ENCODE results near the gene CTCFL.
"Not testable (repeated sequence)": the region's sequence is repeated elsewhere in the genome, so short reads cannot be mapped to it uniquely, and the experiment has no call there.

Gene CTCFL

DNA sequence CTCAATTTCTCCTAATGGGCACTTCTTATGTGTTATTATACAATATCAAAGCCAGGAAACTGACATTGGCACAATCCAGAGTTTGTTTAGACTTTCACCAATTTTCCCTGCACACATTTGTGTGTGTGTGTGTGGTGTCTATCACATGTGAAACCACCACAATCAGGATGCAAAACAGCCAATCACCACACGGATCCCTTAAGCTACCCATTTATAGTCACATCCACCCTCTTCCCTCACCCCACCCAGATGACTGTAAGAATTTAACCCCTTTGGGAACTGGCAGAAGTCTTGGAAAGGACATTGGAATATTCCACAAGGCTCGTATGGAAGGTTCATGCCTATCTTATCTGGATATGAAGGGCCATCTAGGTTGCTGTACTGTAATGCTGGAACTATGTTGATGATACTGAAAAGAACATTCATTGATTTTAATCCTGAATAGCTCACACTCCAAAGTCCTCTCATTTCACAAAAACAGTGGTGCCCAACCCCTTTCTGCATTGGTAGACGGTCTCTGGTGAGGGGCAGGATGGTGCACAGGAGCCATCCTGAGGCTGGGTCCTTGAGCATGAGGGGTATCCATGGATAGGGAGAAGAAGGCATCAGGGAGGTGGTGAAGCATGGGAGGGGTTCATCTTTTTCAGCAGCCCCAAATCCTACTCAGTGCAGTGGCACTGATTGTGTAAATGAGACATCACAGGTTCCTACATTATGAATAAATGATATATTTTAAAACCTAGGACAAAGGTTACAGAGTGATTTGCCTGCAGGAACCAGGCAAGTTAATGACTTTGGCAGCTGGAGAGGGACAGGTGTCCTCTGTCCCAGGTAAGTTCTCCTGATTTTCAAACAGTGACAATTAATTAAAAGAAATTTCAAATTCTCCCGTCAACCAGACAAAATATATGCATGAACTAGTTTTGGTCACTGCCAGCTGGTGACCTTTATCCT is 12.1 kb upstream of the CTCFL start:
- no peak for DNase-seq (ENCODE audit: low read depth)

DNA sequence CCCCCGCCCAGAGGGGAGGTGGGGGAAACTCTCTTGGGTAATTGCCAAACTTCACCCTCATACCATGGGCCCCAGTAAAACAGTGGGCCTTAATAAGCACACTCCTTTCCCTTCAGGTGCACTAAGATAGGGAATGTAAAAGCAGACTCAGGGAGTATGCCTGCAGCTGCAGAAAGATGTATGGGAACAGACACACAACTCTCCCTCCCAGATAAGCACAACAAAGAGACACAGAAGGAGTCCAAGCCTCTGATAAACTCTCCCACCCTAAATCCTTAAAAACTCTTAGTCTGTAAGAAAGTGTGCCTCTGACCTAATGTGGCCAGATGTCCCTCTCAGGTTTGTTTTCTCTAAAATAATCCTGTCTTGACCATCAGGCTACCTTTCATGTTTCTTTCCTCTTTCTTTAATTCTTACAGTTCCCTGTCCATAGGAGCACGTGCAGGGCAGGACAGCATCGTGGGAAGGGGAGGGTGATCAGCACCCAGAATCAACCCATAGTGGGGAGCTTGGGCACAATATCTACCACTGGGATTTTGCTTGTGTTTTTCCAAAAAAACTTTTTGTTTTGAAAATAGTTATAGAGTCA is 11.3 kb upstream of the CTCFL start:
- no peak for DNase-seq (ENCODE audit: low read depth)

DNA sequence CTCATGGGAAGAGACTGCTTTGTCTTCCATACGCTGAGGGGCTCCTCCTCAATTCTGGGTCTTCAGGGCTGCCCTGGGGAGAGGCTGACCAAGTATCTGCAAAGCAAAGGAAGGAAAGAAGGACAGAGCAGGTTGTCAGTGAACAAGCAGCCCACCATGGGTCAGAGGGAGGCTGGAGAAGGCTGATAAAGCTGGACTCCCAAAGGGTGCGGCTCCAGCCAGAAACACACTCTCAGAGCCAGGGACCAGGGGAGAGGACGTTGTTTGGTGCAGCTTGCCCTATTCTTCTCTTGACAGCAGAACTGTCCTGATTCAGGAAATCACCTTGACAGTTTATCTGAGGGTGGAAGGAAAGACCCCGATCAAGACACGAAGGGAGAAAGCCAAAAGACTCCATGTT is 10.4 kb upstream of the CTCFL start:
- no peak for DNase-seq (ENCODE audit: low read depth)

DNA sequence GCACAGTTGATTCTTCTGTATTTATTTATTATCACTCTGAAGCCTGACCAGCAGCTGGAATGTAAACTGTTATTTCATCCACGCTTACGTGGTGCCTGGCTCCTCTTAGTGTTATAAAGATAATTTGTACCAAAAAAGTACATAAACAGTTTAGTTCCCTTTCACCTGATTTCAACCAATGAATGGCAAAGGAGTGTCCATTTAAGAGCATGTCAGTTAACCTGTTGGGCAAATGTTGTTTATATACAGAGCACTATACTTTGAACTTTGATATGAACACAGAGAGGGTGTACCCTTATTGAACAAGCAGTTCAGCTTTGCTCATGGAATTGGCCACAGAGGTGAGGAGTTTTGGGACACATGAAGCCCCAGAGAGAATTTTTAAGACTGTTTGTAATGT is 7.2 kb upstream of the CTCFL start:
- DNase-seq (ENCODE audit: low read depth), result no peak

DNA sequence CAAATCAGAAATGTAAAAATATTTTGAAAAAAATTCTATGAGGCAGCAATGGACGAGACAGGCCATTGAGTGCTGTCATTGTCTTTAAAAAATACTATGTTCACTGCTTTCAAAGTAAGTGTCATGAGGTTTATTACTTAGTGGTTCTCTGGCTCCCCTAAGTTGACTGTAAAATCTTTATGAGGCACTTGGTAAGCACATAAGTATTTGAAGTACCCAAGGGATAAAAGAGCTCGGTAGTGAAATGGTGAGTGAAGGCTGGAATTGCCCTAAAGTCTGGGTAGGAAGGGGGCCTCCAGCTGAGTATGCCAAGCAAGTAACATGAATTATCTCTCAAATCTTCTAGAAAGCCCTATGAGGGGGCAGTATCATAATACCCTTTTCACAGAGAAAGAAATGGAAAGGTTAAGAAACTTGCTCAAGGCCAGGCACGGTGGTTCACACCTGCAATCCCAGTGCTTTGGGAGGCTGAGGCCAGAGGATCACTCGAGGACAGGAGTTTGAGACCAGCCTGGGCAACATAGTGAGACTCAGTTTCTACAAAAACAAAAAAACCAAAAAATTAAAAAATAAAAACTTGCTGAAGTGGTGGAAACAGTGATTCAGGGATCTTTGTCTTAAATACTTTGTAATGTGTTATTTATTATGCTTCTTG is 5.5 kb upstream of the CTCFL start:
- DNase-seq (ENCODE audit: low read depth), result no peak

DNA sequence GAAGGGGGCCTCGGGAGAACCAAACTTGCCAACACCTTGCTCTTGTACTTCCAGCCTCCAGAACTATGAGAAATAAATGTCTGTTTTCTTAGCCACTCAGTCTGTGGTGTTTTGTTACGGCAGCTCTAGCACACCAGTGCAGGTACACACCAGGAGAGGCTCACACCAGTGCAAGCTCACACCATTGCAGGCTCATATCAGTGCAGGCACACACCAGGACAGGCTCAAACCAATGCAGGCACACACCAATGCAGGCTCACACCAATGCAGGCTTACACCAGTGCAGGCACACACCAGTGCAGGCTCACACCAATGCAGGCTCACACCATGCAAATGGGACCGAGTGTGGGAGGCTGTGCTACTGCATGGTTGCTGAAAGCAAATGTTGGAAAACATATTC is 4.9 kb upstream of the CTCFL start:
- no peak for DNase-seq (ENCODE audit: low read depth)

DNA sequence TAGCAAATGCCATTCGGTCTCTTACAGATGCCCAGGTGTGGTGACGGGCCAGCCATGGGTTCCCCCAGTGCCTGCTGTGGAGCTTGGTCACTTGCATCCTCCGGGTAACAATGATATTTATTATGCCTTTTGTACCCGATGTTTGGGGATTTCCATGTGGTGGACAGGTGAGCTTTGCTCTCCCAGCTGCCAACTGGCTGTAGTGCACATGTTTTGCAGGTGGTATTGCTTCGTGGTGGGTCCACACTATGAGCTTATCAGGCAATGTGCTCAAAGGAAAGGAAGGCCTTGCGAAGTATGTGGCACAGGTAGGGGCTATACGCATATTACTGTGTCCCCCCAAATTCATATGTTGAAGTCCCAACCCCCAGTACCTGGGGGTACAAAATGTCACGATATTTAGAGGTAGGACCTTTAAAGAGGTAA is 4.2 kb upstream of the CTCFL start:
- no peak for DNase-seq (ENCODE audit: low read depth)

DNA sequence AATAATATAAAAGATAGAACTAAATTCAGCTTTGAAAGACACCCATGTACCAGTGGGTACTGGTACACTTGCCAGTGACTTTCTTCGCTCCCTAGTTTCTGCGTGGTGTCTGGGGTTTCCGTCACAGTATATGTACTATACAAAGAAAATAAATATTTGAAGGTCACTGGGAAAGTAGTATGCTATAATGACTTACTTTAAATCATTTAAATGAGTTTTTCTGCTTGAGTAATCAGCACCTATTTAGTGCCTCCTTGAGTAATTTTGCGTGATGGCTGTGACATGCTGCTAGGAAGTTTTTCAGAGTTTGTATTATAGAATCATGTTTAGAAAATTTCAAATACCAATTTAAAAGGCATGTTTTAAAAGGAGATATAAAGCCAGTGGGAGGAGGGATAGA is 3.2 kb upstream of the CTCFL start:
- DNase-seq (ENCODE audit: low read depth), result no peak

DNA sequence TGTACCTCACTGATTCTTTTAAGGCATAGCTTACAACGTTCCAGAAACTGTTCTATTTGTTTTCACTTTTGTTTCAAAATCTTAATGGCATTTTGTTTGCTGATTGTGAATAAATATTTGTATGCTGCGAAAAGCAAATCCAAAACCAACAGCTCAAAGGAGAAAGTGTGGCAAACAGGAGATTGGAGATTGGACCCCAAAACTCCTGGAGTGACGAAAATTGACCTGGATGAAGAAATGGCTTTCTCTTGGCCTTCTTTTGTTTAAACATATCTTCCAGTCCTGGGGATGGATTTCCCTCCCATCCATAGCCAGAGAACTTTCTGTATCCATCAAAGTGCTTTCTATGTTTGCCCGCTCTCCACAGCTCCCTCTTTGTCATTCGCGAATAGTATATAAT is 2.8 kb upstream of the CTCFL start:
- no peak for DNase-seq (ENCODE audit: low read depth)

DNA sequence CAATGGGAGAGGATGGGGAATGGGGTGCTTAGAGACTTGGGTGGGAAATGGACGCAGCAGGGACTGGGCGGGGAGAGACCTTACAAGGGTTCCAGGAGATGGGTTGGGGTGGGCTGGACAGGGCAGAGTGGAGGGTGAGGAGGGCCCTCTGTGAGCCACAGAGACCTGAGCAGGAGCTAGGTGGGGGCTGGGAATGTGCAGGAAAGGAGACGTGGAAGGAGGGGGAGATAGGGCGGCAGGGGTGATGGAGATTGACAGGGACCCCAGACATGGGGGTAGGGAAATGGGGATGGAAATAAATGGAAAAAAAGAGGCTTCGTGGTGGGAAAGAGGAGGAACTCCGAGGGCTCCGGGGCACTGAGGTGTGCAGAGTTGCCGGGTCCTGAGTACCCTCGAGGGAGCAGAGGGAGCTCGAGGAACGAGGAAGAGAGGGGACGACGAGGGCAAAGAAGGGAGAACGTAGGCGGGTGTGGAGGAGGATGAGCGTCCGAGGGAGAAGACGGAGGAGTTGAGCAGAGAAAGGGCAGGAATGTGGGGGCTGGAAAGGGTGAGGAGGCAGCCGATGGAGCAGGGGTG is 2.0 kb upstream of the CTCFL start:
- DNase-seq (ENCODE audit: low read depth), result no peak

DNA sequence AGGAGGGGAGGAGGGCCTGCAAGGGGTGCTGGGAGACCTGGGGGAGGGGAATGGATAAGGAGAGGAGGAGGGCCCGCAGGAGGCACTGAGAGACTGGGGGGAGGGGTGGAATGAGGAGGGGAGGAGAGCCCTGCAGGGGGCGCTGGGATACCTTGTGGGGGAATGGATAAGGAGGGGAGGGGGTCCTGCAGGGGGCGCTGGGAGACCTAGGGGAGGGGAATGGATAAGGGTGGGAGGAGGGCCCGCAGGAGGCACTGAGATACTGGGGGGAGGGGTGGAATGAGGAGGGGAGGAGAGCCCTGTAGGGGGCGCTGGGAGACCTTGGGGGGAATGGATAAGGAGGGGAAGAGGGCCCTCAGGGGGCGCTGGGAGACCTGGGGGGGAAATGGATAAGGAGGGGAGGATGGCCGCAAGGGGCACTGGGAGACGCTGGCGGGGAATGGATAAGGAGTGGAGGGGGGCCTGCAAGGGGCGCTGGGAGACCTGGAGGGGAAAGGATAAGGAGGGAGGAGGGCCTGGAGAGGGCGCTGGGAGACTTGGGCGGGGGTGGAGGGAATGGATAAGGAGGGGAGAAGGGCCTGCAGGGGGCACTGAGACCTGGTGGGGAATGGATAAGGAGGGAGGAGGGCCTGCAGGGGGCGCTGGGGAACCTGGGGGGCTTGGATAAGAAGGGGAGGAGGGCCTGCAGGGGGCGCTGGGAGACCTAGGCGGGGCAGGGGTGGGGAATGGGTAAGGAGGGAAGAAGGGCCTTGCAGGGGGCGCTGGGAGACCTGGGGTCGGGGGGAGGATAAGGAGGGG is 1.3 kb upstream of the CTCFL start:
- no peak for DNase-seq (ENCODE audit: low read depth)

DNA sequence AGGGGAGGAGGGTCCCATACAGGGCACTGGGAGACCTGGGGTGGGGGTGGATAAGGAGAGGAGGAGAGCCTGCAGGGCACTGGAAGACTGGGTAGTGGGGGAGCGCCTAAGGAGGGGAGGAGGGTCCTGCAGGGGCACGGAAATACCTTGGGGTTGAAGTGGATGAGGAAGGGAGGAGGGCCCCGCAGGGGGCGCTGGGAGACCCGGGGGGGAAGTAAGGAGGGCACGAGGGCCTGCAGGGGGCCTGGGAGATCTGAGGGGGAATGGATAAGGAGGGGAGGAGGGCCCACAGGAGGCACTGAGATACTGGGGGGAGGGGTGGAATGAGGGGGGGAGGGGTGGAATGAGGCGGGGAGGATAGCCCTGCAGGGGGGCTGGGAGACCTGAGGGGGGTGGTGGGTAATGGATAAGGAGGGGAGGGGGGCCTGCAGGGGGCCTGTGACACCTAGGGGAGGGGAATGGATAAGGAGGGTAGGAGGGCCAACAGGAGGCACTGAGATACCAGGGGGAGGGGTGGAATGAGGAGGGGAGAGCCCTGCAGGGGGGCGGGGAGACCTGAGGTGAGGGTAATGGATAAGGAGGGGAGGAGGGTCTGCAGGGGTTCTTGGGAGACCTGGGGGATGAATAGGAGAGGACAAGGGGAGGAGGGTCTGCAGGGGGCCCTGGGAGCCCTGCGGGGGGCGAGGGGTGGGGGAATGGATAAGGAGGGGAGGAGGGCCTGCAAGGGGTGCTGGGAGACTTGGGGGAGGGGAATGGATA is 567 bp upstream of the CTCFL start:
- DNase-seq (ENCODE audit: low read depth), result no peak

DNA sequence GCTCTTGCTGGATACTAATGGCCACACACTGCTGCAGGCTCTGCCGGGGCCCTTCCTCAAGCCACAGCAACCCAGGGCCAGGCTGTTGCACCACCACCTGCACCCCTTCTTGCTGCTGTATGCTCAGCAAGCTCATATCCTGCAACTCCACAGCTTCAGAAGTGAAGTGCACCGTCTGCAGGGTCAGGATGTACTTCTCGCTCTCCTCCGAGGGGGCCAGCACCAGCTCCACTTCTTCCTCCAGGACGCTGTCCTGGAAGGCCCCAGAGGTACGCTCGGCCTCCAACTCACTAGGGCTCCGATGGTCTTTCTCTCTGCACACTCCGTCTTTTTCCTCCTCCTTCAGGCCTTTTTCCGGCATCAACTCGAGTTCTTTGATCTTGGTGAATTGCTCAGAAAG is 1.2 kb downstream of the CTCFL start:
- DNase-seq (ENCODE audit: low read depth), result no peak

DNA sequence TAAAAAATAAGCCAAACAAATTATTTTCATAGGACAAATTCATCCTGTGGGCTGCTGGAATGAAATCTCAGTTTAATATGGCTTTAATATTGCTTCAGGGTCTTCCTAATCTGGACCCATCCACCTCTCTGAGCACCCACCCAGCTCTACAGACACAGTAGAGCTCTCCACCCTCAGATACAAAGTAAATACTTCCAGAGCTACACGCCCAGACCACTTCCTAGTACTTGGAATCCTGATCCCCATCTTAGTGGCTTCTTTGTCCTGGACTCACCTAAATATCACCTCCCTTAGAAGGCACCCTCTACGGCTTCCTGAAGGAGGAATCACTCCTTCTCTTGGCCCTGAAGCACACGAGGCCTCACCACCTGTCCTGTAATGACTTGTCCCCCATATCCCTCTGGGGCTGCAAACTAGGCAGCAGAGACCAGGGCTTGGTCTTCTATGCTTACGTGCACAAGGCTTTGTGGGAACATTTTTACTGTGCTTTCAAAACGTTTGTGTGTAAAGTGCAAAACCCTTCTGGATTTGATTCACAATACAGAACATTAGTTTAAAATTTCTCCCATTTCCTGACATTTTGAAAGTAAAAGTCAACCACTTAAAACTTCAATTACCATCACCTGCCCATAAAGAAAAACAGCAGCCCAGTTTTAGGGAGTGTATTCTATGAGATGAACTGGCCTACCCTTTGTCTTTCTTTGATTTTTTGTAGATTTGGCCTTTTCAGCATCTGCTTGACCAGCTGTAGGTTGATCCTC is 2.4 kb downstream of the CTCFL start:
- DNase-seq (ENCODE audit: low read depth), result no peak

DNA sequence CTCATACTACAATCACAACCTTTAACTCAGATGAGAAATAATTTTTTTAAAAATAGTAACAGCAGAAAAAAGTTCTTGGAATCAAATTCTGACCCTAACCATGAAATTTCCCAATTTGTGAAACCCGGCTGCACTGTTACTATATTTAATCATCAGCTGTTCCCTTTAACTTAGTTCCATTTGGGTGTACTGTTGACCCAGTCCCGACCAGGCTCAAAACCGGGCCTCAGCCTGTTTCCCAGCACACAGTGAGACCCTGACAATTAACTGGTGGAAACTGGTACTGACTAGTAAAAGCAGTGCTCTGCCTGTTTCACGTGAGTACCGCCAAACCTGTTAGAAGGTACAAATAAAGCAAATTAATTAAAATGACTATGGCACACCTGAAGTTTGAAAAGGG is 7.0 kb downstream of the CTCFL start:
- no peak for DNase-seq (ENCODE audit: low read depth)

DNA sequence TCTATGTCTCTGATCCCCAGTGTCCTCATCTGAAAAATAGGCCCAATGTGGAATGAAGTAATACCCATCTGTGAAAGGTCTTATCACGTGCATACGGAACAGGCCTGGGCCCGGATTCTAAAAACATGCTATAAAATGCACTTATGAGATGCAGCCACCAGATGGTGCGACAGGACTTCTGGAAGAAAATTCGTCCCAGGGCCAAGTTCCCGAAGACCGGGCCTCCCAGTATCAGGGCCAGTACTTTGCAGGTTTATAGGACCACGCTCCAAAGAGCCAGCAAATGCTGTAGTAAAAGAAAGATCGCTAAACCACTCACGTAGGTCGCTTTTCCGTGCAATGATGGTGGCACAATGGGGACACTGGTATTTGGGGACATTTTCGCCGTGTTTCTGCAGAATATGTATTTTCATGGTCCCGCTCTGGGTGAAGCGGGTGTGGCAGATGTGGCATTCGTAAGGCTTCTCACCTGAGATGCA is 10.6 kb downstream of the CTCFL start:
- peak; percentile 63 for DNase-seq (ENCODE audit: low read depth)

DNA sequence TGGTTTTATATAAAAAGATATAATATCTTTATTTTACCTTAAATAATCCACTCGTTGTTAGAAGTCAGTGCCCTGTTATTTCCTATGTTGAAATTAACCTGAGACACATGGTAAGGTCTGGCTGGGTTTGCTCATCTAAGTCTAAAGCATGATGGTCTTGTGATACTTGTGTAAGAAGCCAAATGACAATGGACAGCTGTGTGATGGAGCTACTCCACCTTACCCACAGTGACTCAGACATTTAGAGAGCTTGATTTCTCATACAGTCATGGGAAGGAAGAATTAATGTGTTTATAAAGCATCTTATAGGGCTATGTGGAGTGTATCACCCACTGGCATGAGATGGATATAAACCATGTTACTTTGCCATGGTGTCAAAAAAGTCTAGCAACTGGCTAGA is 11.7 kb downstream of the CTCFL start:
- no peak for DNase-seq (ENCODE audit: low read depth)

DNA sequence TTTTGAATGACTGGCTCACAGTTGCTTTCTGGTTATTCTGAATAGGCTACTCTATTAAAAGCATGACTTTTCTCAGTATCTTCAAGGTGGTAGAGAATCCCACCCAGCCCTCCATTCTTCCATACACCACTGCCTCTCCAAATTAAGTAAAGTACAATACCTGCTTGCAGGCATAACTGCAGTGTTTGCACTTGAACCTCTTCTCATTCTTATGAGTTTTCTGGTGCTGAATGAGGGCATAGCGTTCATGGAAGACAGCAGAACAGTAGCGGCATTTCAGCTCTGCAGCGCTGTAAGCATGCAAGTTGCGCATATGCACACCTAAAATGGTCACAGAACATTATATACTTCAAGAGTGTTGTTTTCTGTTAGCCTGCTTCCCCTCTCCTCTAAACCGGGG is 12.5 kb downstream of the CTCFL start:
- no peak for DNase-seq (ENCODE audit: low read depth)

DNA sequence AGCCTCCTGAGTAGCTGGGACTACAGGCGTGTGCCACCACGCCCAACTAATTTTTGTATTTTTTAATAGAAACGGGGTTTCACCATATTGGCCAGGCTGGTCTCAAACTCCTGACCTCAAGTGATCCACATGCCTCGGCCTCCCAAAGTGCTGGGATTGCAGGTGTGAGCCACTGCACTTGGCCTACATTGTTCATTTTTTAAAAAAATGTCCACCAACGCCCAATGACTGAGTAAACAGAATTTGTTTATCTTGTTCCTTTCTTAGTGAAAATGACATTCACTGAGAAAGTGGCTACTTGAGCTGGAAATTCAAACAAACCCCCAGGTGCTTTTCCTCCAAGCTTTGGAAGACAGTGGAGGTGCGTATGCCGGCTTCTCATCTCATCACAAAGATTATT is 13.2 kb downstream of the CTCFL start:
- not testable (repeated sequence) for DNase-seq (ENCODE audit: low read depth)

DNA sequence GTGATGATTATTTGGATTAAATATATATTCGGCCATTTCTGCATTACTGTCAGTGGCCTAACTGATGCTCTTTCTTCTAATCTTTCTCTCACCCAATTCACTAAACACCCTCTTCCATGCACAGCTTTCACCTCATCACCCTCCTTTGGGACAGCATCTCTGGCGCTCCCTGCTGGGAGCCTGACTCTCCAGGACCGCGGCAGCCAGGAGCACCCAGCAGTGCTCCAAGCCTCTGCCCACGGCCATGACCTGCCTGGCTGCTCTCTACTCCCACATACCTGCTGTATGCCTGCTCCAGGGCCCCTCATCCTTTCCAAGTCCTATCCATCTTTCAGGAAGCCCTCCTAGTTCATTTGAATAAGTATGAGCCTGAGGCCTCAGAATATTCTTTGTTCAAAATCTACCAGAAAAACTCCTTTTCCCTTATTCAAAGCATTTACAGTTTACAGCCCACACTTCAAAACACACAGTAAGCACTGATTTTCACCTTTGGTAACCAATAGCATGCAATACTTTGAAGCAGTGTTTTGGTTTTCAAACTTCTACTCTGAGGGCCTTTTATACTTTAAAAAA is 15.2 kb downstream of the CTCFL start:
- no peak for DNase-seq (ENCODE audit: low read depth)
